ENCODE data around the gene NDUFB10. TPM values are rescaled to one million over a fixed set of nuclear protein-coding genes. Genes with fewer than 3 reads are reported as not detected.

The NDUFB10 gene
- total and polyA plus RNA-seq, 2 experiments from 2014 or later: 244 to 495 TPM

GRCh38 chr16:1933097-1933661 is 26.2 kb upstream of the NDUFB10 start:
- Mint-ChIP-seq H3K9me3 (no peaks in the 10 kb centered on the region), H3K27ac (no peak overlapping the region), H3K27me3 (ENCODE audit: insufficient read depth, low read depth, poor library complexity) (peaks cover 24% of the 10 kb centered on the region), H3K36me3 (ENCODE audit: low read depth) (peaks cover 4% of the 10 kb centered on the region), H3K4me3 (no peak overlapping the region), H3K4me1 (0 out of 3 replicates have a peak, but pooled peaks cover 7% of the 10 kb centered on the region)
- DNase-seq (ENCODE audit: low spot score): no peak
- TF ChIP-seq ZNF331 (CRISPR knock-in tag; IDR thresholded peaks at IDR 0.05; ENCODE audit: low read depth): no peak
- TF ChIP-seq JUNB (IDR thresholded peaks at IDR 0.05; ENCODE audit: unreplicated experiment): no peak
- TF ChIP-seq EZH2 (IDR thresholded peaks at IDR 0.05; ENCODE audit: low read depth, unreplicated experiment): no peak
- TF ChIP-seq ZNF462 (CRISPR knock-in tag; IDR thresholded peaks at IDR 0.05): no peak
- no peak for TF ChIP-seq REST (IDR thresholded peaks at IDR 0.05; ENCODE audit: unreplicated experiment)
- no peak for TF ChIP-seq CTCF (conservative IDR thresholded peaks at IDR 0.05; ENCODE audit: low read depth in 2 of 2)
- no peak for TF ChIP-seq POLR2AphosphoS5 (IDR thresholded peaks at IDR 0.05; ENCODE audit: low read depth)
- TF ChIP-seq ETS1 (IDR thresholded peaks at IDR 0.05): no peak
- TF ChIP-seq NANOG (IDR thresholded peaks at IDR 0.05; ENCODE audit: borderline replicate concordance): no peak
- TF ChIP-seq ZNF114 (CRISPR knock-in tag; IDR thresholded peaks at IDR 0.05): no peak
- TF ChIP-seq STAT1 (IDR thresholded peaks at IDR 0.05; ENCODE audit: unreplicated experiment): no peak
- Histone ChIP-seq H3K79me2 (replicated peaks; ENCODE audit: insufficient read depth) (no peaks in the 10 kb centered on the region), H4K20me1 (replicated peaks; ENCODE audit: insufficient read depth) (no peaks in the 10 kb centered on the region), H3K36me3 (ENCODE audit: insufficient read depth) (no peaks in the 10 kb centered on the region), H3K27ac (ENCODE audit: low read depth) (no peak overlapping the region), H3K4me2 (no peak overlapping the region), H3K27me3 (ENCODE audit: insufficient read depth) (peaks cover 24% of the 10 kb centered on the region), H3K9me2 (ENCODE audit: insufficient read depth) (no peaks in the 10 kb centered on the region), H3K4me3 (no peak overlapping the region), H3K4me1 (ENCODE audit: insufficient read depth) (0 out of 2 replicates have a peak, but pooled peaks cover 2% of the 10 kb centered on the region), H2AFZ (peak overlapping the region; percentile 52; the same call in 1 of the 2 replicates), H3F3A (replicated peaks; ENCODE audit: low read depth) (no peaks in the 10 kb centered on the region)
- no peak for ATAC-seq
